Stimulated activated CD8-positive, alpha-beta memory T cell treated with anti-CD3 and anti-CD28 coated beads, Interleukin-12 subunit alpha, Interleukin-12 subunit beta, amount 100 ng/mL, for 4 hours (primary cell): ENCODE measurements around the gene NLE1.

Experiments
- DNase-seq: peaks from one replicate; pipeline ENCODE4 v3.0.0-alpha.2; 2020; ENCODE audit warnings: low read depth

The NLE1 gene

DNA sequence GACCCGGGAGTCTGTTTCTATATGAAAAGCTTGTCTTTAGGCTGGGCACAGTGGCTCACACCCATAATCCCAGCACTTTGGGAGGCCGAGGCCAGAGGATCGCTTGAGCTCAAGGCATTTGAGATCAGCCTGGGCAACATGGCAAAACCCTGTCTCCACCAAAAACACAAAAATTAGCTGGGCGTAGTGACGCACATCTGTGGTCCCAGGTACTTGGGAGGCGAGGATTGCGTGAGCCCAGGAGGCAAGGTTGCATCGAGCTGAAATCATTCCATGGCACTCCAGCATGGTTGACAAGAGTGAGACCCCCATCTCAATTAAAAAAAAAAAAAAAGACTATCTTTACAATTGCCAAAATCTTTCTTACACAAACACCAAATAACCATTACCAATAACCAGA is 55.9 kb downstream of the NLE1 start:
- DNase-seq: no peak

DNA sequence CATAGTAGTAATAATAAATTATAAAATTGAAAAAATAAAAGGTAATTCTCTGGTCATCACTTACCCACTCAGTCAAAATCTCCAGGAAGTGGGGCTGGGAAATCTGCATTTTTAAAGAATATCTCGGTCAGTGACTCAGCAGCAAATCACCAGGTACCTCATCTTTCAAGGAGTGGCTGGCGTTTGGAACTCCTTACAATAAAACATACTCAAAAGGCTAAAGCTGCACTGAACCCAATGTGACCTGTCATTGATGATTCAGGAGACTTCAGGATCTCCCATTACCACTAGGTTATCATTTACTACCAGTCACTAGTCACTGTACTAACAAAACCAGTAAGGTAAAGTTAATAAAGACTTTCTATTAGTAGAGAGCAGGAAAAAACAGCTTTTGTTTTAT is 57.1 kb downstream of the NLE1 start:
- no peak for DNase-seq

DNA sequence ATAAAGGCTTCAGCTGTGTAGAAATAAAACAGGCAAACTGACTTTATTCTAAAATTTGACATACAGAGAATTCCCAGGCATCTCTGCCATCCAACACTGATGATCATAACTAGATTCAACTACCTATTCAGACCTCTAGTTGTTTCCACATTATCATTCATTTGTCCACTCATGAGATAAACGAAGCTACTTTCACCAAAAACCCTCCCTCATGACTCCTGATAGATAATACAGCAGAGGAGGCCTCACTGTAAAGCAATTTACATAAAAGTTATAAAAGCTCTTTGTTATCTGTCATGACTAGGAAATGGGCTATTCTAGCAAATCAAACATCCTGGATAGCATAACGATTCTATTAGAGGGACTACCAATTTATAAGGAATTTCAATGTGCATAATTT is 59.0 kb downstream of the NLE1 start:
- no peak for DNase-seq

DNA sequence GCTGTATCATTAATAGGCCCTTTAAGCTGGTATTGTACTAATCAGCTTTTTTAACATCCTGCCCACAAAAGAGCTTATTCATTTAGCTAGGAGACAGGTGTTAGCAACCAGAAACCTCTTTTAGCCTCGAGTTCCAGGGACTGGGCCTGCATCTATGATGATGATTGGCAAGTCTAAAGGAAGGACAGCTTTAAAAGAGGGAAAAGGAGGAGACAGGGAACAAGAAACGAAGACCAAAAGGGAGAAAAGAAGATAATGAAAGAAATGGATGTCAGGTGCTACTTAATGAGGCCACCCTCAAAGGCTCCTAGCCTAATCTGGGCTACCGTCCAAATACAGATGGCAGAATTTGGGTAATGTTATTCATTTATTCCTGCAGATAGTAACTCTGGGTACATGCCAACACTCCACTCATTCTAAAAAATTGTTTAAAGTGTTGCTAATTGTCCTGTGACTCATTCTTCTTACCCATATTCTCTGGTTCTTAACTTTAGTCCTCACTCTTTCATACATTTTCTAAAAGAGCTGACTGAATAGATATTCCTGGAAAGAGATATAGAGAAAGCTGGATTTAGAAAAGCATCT is 59.9 kb downstream of the NLE1 start:
- DNase-seq: no peak

DNA sequence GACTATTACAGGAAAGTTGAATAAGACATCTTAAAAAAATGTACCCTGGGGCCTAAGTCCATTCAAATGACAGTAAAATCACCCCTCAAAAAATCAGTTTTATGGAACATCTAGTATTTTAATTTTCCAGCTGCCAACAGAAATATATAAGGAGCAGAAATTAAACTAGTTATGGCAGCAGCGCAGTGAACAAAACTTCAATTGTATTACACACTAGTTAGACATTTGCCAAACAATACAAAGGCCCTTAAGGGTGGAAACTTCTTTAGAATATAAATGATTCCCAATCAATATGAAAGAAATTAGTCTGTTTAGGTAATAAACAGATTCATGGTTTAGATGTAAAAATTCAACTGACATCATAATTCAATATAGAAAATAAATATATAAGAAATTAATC is 60.5 kb downstream of the NLE1 start:
- no peak for DNase-seq

DNA sequence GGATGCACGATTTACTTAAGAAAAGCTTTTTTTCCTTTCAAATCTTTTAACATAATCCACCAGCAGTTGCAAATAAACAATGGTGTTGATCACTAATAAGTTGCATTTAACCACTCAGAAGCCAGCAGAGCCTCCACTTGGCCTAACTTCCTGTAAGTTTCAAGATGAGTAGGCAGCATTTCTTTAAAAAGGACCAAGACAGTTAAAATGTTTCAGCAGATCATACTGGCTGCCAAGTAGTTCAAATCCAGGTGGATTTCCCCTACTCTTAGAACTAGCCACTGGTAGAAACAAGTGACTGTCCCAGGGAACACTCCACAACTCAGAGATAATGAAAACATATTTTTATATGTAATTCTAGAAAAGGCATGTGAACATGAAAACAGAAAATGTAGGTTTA is 61.6 kb downstream of the NLE1 start:
- DNase-seq: no peak

DNA sequence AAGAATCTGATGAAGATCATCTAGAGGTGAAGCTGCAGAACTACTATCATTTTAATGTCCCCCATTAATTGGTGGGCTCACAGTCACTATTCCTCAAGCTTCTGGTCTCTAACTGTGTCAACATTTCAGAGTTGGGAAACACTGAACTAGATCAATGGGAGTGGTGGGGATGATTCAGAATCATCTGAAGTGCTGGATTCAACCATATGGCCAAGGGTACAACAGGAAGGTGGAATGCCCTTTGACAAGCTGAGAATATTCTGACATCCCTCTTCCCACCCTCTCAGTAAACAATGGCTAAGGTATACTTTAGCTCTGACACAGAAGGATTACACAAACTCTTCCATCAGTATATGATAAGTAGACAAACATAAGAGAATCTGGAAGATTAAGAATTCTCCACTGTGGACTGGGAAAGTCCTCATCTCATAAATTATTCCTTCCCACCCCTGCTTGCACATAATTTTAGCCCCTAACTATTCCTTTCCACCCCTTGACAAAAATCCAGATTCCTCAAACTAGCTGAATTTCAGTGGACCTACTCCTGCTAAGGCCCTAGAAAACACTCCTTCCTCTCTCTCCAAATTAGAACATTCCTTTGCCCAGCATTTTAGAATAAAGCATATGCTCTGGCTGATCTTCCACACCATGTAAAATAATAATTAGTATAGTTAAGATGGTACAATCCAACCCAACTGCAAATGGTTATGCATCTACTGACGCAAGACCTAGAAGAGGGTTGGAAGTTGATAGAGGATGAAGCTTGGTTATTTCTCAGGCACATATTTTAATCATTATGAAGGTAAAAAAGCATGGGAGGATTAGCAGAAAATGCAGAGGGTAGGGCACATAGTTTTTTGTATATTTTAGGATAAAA is 62.3 kb downstream of the NLE1 start:
- no peak for DNase-seq
